ENCODE results near the gene ATP5MK. TPM values are rescaled to one million over a fixed set of nuclear protein-coding genes. Genes with fewer than 3 reads are reported as not detected.
A peak's percentile ranks its signal among the peaks of the same experiment; 100 is the strongest.

ATP5MK gene
- total and polyA plus RNA-seq, 4 donors = 38.6 to 1,220 (median 307) TPM

- H3K27me3 ChIP-seq (ENCODE audit: control insufficient read depth in 3 of 3, insufficient read depth in 3 of 3, low read length in 2 of 3) = no peaks in the 10 kb centered on the region
- H3K36me3 ChIP-seq (ENCODE audit: control insufficient read depth in 4 of 4, insufficient read depth in 4 of 4, low read length in 4 of 4) = peaks cover 52 to 73% (median 58%) of the 10 kb centered on the region in 4 donors
- TF ChIP-seq CTCF (IDR thresholded peaks at IDR 0.05; ENCODE audit: control extremely low read depth, extremely low read depth) = peak; percentile 60
- WGBS, 2 donors = 57 to 61% methylated on average over 8 of the region's 8 CpGs
- H3K4me3 ChIP-seq = no peak overlapping the region
- no peak overlapping the region for H3K27ac ChIP-seq (ENCODE audit: low read depth in 1 of 2, low read length in 1 of 2)
- no peak overlapping the region for H3K9ac ChIP-seq (ENCODE audit: insufficient read depth in 1 of 2, low read length in 2 of 2)
- DNase-seq (peak; percentile 57 to 83 (median 82)), ATAC-seq (ENCODE audit: insufficient read depth, low FRiP score) (peak; percentile 36)
- H3K4me1 ChIP-seq (ENCODE audit: control insufficient read depth in 5 of 5, insufficient read depth in 5 of 5, low read length in 5 of 5) = no peaks in the 10 kb centered on the region
- H3K9me3 ChIP-seq (ENCODE audit: control insufficient read depth in 4 of 4, insufficient read depth in 3 of 4, low read length in 3 of 4) = no peaks in the 10 kb centered on the region
Measured at GRCh38 chr10:103416436-103417147, 20.3 kb upstream of the ATP5MK start.

GRCh38 chr10:103415581-103415980, 19.3 kb upstream of the ATP5MK start:
- no peaks in the 10 kb centered on the region for H3K4me1 ChIP-seq (ENCODE audit: control insufficient read depth in 5 of 5, insufficient read depth in 5 of 5, low read length in 5 of 5)
- H3K27me3 ChIP-seq (ENCODE audit: control insufficient read depth in 3 of 3, insufficient read depth in 3 of 3, low read length in 2 of 3) = no peaks in the 10 kb centered on the region
- WGBS, 2 donors = 84 to 89% methylated on average over 8 of the region's 8 CpGs
- H3K9ac ChIP-seq (ENCODE audit: insufficient read depth in 1 of 2, low read length in 2 of 2) = no peak overlapping the region
- no peak for DNase-seq
- TF ChIP-seq CTCF (IDR thresholded peaks at IDR 0.05; ENCODE audit: control extremely low read depth, extremely low read depth) = no peak
- no peaks in the 10 kb centered on the region for H3K9me3 ChIP-seq (ENCODE audit: control insufficient read depth in 4 of 4, insufficient read depth in 3 of 4, low read length in 3 of 4)
- peaks cover 49 to 70% (median 58%) of the 10 kb centered on the region in 4 donors for H3K36me3 ChIP-seq (ENCODE audit: control insufficient read depth in 4 of 4, insufficient read depth in 4 of 4, low read length in 4 of 4)
- no peak for ATAC-seq (ENCODE audit: insufficient read depth, low FRiP score)
- no peak overlapping the region for H3K4me3 ChIP-seq
- H3K27ac ChIP-seq (ENCODE audit: low read depth in 1 of 2, low read length in 1 of 2) = no peak overlapping the region

- Histone ChIP-seq H3K27ac (ENCODE audit: low read depth in 1 of 2, low read length in 1 of 2) (no peak overlapping the region), H3K36me3 (ENCODE audit: control insufficient read depth in 4 of 4, insufficient read depth in 4 of 4, low read length in 4 of 4) (peaks cover 39 to 59% (median 47%) of the 10 kb centered on the region in 4 donors), H3K9ac (ENCODE audit: insufficient read depth in 1 of 2, low read length in 2 of 2) (no peak overlapping the region), H3K9me3 (ENCODE audit: control insufficient read depth in 4 of 4, insufficient read depth in 3 of 4, low read length in 3 of 4) (no peaks in the 10 kb centered on the region), H3K4me3 (no peak overlapping the region), H3K27me3 (ENCODE audit: control insufficient read depth in 3 of 3, insufficient read depth in 3 of 3, low read length in 2 of 3) (no peaks in the 10 kb centered on the region), H3K4me1 (ENCODE audit: control insufficient read depth in 5 of 5, insufficient read depth in 5 of 5, low read length in 5 of 5) (no peaks in the 10 kb centered on the region)
- WGBS, 2 donors = 92 to 94% methylated on average over 2 of the region's 2 CpGs
- ATAC-seq (ENCODE audit: insufficient read depth, low FRiP score) (no peak), DNase-seq (no peak)
- no peak for TF ChIP-seq CTCF (IDR thresholded peaks at IDR 0.05; ENCODE audit: control extremely low read depth, extremely low read depth)
Measured at GRCh38 chr10:103413564-103413963, 17.3 kb upstream of the ATP5MK start.

Measured in lung (tissue), 12 donors.